B cell (primary cell): ENCODE measurements around the gene HTR4. TPM values are rescaled to one million over a fixed set of nuclear protein-coding genes. Genes with fewer than 3 reads are reported as not detected.

Source experiments
- ATAC-seq: fragments of 200-7000 bp; cut with Tn5 transposase; one replicate; pipeline ENCODE4 v1.10.0; 2021; ENCODE audit warnings: low read depth, mild to moderate bottlenecking, moderate number of reproducible peaks, moderate library complexity
- CTCF ChIA-PET: fragments of 350-600 bp; sonication (Branson Sonifier 250); formaldehyde crosslinking; loops from one replicate; lab custom pipeline; 2021; ENCODE audit warnings: antibody characterized with exemption, inconsistent platforms; lab: Charles Lee
- POLR2A ChIA-PET: fragments of 350-600 bp; sonication (Branson Sonifier 250); formaldehyde crosslinking; loops from one replicate; lab custom pipeline; 2021; ENCODE audit warnings: antibody characterized with exemption; lab: Charles Lee
- DNase-seq: peaks from one replicate; pipeline ENCODE4 v3.0.0; 2013
- H2AFZ ChIP-seq: 2 replicates; pipeline ENCODE4 v1.6.1; 2012; ENCODE audit warnings: mild to moderate bottlenecking, low read depth, low read length; ENCODE audit not compliant: insufficient read depth, poor library complexity, severe bottlenecking
- H3K27ac ChIP-seq, 2 donors: 1 replicate in 1 of 2; 2 replicates in 1 of 2; pipeline ENCODE4 v1.5.1; 2012 to 2013; ENCODE audit warnings: low read length in 2 of 2, mild to moderate bottlenecking in 2 of 2, moderate library complexity in 1 of 2
- H3K27me3 ChIP-seq, 4 experiments: fragments of 200-600 bp in 1 of 4; sonication (generic) in 1 of 4; replicated peaks in 1 of 4; 1 replicate in 2 of 4; 2 replicates in 2 of 4; pipeline versions ENCODE4 v1.6.1 to v1.7.0; 2013 to 2016; ENCODE audit warnings: low read length in 3 of 4, mild to moderate bottlenecking in 2 of 4, mixed read lengths in 1 of 4, moderate library complexity in 1 of 4; ENCODE audit not compliant: insufficient read depth in 4 of 4, control insufficient read depth in 3 of 4; ENCODE audit errors: control extremely low read depth in 1 of 4
- H3K36me3 ChIP-seq, 2 experiments: replicated peaks in 1 of 2; 1 replicate in 1 of 2; 2 replicates in 1 of 2; pipeline versions ENCODE4 v1.6.1 to v1.7.1; 2013; ENCODE audit warnings: low read length in 1 of 2; ENCODE audit not compliant: insufficient read depth in 2 of 2, control insufficient read depth in 1 of 2; ENCODE audit errors: control extremely low read depth in 1 of 2, extremely low read depth in 1 of 2
- H3K4me1 ChIP-seq, 2 donors: fragments of 200-600 bp in 1 of 2; sonication (generic) in 1 of 2; 1 replicate in 1 of 2; 2 replicates in 1 of 2; pipeline versions ENCODE4 v1.5.1 to v1.6.1; 2013 to 2017; ENCODE audit warnings: low read length in 2 of 2; ENCODE audit not compliant: control insufficient read depth in 2 of 2, insufficient read depth in 2 of 2
- H3K4me2 ChIP-seq: replicated peaks from 2 replicates; pipeline ENCODE3; 2012; ENCODE audit warnings: mild to moderate bottlenecking, low read depth, low read length; ENCODE audit not compliant: poor library complexity, severe bottlenecking
- H3K4me3 ChIP-seq, 5 experiments: fragments of 200-600 bp in 1 of 5; sonication (generic) in 1 of 5; 1 replicate in 3 of 5; 2 replicates in 2 of 5; pipeline versions ENCODE4 v1.5.1 to v1.7.0; 2011 to 2016; ENCODE audit warnings: low read length in 4 of 5, mild to moderate bottlenecking in 4 of 5, low read depth in 2 of 5, control low read depth in 1 of 5, moderate library complexity in 1 of 5; ENCODE audit not compliant: insufficient read depth in 1 of 5; ENCODE audit errors: control extremely low read depth in 1 of 5, extremely low read depth in 1 of 5
- H3K79me2 ChIP-seq: fragments of 200-600 bp; sonication (generic); one replicate; pipeline ENCODE4 v1.6.0; 2016; ENCODE audit warnings: low read length; ENCODE audit not compliant: control insufficient read depth, insufficient read depth
- H3K9ac ChIP-seq: fragments of 200-600 bp; sonication (generic); 2 replicates; pipeline ENCODE4 v1.6.1; 2017; ENCODE audit warnings: mild to moderate bottlenecking, low read length, moderate library complexity
- H3K9me3 ChIP-seq, 3 donors: one replicate each; pipeline versions ENCODE4 v1.6.1 to v1.7.1; 2013; ENCODE audit warnings: low read length in 2 of 3; ENCODE audit not compliant: control insufficient read depth in 2 of 3, insufficient read depth in 1 of 3; ENCODE audit errors: control extremely low read depth in 1 of 3
- H4K20me1 ChIP-seq: 2 replicates; pipeline ENCODE4 v1.6.0; 2012; ENCODE audit warnings: mild to moderate bottlenecking, low read length; ENCODE audit not compliant: insufficient read depth, control insufficient read depth, poor library complexity, severe bottlenecking
- H3K27ac Mint-ChIP-seq: one replicate; pipeline ENCODE4 v1.8.0; 2021; ENCODE audit warnings: mixed read lengths
- H3K27me3 Mint-ChIP-seq: one replicate; pipeline ENCODE4 v1.8.0; 2021; ENCODE audit warnings: mixed read lengths
- H3K4me1 Mint-ChIP-seq: one replicate; pipeline ENCODE4 v1.8.0; 2021; ENCODE audit warnings: mixed read lengths
- H3K4me3 Mint-ChIP-seq: one replicate; pipeline ENCODE4 v1.8.0; 2021; ENCODE audit warnings: mixed read lengths
- H3K9me3 Mint-ChIP-seq: one replicate; pipeline ENCODE4 v1.8.0; 2022; ENCODE audit warnings: mixed read lengths; ENCODE audit not compliant: insufficient read depth
- CTCF ChIP-seq: fragments of 200-600 bp; IDR thresholded peaks from one replicate; pipeline ENCODE4 v1.8.0; 2022; ENCODE audit warnings: antibody characterized with exemption, mild to moderate bottlenecking
- EZH2 ChIP-seq: IDR thresholded peaks from 2 replicates; pipeline ENCODE4 v1.6.1; 2012; ENCODE audit warnings: borderline replicate concordance, low read depth, mild to moderate bottlenecking, moderate library complexity, low read length; ENCODE audit not compliant: insufficient read depth, poor library complexity, severe bottlenecking
- WGBS: methylation state at CpG from one replicate; pipeline ENCODE4 v1.1.5; 2013; ENCODE audit warnings: missing lambda C conversion rate; ENCODE audit not compliant: insufficient coverage; 5-methylcytosine and 5-hydroxymethylcytosine counted together
- intact Hi-C: fragments of 100-400 bp; cut with micrococcal nuclease; formaldehyde crosslinking; loops from one replicate; pipeline ENCODE4 v1.10.0; 2022
- polyA plus RNA-seq: library from polyadenylated mRNA; depleted of rRNA; stranded (reverse); fragments of >200 nt; gene quantifications from 2 replicates; pipeline ENCODE4 v1.2.3, GENCODE V29; 2012
- total RNA-seq, 2 donors: library from RNA; stranded (reverse); fragments of 120-200 nt in 1 of 2; gene quantifications; 1 replicate in 1 of 2; 2 replicates in 1 of 2; pipeline versions ENCODE4 v1.2.3 to v1.2.4, GENCODE V29; 2013 to 2022

HTR4 gene
- total and polyA plus RNA-seq, 2 donors (not counting 1 experiment from before 2014, with no cell fraction given), result not detected

DNA sequence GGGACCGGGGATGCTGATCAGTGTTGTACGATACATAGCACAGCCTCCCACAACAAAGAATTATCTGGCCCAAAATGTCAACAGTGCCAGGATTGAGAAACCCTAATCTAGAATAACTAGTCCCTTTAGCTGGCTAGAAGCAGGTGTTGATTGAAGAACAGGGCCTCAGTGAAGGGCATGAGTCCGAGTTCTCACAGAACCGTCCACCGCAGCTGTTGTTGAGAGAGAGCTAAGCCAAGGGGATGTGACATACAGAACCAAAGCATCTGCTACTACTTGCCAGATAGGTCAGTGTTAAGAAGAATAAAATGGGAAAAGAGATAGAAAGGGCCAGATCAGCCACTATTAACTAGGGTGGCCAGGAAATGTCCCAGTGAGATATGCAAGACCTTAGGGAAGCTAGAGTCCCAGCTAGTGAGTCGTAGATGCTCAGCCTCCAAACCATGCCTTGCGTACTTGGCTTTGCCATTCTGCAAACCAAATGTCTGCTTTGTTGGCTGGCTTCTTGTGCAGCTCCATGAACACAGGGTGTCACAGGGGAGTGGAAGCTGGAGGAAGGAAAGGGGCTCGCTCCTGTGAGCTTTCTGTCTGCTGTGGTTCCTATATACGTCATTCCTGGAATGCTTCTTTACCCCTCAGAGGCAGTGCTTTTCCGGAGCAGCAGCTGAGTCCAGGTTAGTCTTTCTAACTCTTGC, 201.7 kb downstream of the HTR4 start:
- Histone ChIP-seq H3K9ac (no peak overlapping the region), H3K27ac (no peak overlapping the region), H3K4me2 (no peak overlapping the region), H2AFZ (no peak overlapping the region), H3K27me3 (peaks cover 0 to 8% (median 0%) of the 10 kb centered on the region in 4 experiments), H3K36me3 (no peaks in the 10 kb centered on the region), H3K4me1 (no peaks in the 10 kb centered on the region), H3K4me3 (no peak overlapping the region), H4K20me1 (no peaks in the 10 kb centered on the region), H3K9me3 (no peaks in the 10 kb centered on the region), H3K79me2 (no peaks in the 10 kb centered on the region)
- H3K27ac Mint-ChIP-seq, result no peak overlapping the region
- H3K4me1 Mint-ChIP-seq, result no peaks in the 10 kb centered on the region
- TF ChIP-seq CTCF, result no peak
- no peak overlapping the region for H3K4me3 Mint-ChIP-seq
- ChIA-PET POLR2A (no interaction called here), CTCF (interaction anchor here (1.0 to 1.7 kb wide), 2 partner anchors 8 to 22 kb away, joined by 3 to 12 read pairs; no protein-coding TSS in a partner anchor)
- DNase-seq, result no peak
- H3K27me3 Mint-ChIP-seq, result peaks cover 9% of the 10 kb centered on the region
- no peaks in the 10 kb centered on the region for H3K9me3 Mint-ChIP-seq
- intact Hi-C loops, result no loop called here
- 82% methylated on average over 7 of the region's 10 CpGs for WGBS
- no peak for ATAC-seq

DNA sequence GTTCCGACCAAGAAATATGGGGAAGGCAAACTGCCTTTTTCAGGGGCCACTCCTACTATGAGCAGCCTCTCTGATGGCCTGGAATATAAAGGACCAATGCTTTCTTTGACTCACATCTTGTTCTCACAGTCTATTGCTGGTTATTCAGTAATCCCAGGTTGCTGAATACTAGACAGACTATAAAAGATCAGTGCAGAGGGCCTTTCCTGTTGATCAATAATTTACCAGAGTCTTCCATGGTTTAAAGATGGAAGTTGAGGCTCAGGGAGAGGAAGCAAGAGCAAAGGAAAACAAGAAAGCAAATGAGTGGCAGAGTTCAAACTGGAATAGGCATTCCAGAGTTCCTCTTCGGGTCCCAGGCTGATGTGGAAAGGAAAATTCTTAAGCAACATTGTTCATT, 207.7 kb downstream of the HTR4 start:
- intact Hi-C loops, result no loop called here
- CTCF ChIA-PET, result interaction anchor here (2.7 kb wide), 1 partner anchor 589 kb away, joined by 24 read pairs; no protein-coding TSS in a partner anchor

More for the DNA sequence above, 207.7 kb downstream of the HTR4 start:
- no peak overlapping the region for H2AFZ ChIP-seq
- POLR2A ChIA-PET, result no interaction called here
- no peaks in the 10 kb centered on the region for H3K79me2 ChIP-seq
- Mint-ChIP-seq H3K9me3 (no peaks in the 10 kb centered on the region), H3K27me3 (no peaks in the 10 kb centered on the region), H3K4me3 (no peak overlapping the region), H3K27ac (no peak overlapping the region), H3K4me1 (no peaks in the 10 kb centered on the region)
- H3K4me1 ChIP-seq, result no peaks in the 10 kb centered on the region
- no peak overlapping the region for H3K27ac ChIP-seq
- 100% methylated on average over 1 of the region's 2 CpGs for WGBS
- ATAC-seq (no peak), DNase-seq (no peak)
- no peaks in the 10 kb centered on the region for H3K27me3 ChIP-seq
- no peak overlapping the region for H3K9ac ChIP-seq
- no peak overlapping the region for H3K4me2 ChIP-seq
- TF ChIP-seq CTCF (no peak), EZH2 (no peak)
- H3K9me3 ChIP-seq, result no peaks in the 10 kb centered on the region
- peaks cover 0 to 8% of the 10 kb centered on the region in 2 experiments for H3K36me3 ChIP-seq
- H4K20me1 ChIP-seq, result no peaks in the 10 kb centered on the region
- H3K4me3 ChIP-seq, result no peak overlapping the region
